ENCODE results near the gene KRTAP2-1. TPM values are rescaled to one million over a fixed set of nuclear protein-coding genes. Genes with fewer than 3 reads are reported as not detected.
"Not testable (repeated sequence)": the region's sequence is repeated elsewhere in the genome, so short reads cannot be mapped to it uniquely, and the experiment has no call there.

Gene KRTAP2-1
- polyA plus RNA-seq, 3 donors from 2014 or later, result not detected

DNA sequence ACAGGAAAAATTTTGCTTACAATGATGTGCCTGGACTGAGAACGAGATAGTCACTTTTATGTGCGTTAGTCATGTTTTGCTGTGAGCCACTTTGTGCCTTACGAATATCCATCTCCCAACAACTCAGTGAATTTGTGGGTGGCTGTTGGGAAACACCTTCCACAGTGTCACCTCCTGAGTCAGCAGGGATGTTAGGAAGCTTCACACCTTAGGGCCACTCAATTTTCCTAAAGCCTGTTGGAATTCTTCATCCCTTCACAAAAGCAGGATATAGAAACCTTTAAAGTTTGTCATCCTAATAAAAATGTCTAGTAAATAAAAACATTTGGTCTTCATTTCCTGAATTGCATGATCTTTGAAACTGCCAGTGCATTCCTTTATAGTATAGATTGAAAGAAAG, 33.9 kb downstream of the KRTAP2-1 start:
- Mint-ChIP-seq H3K4me3 (no peak overlapping the region), H3K9me3 (no peaks in the 10 kb centered on the region), H3K27ac (no peak overlapping the region), H3K27me3 (ENCODE audit: low read depth in 3 of 3) (peaks cover 0 to 13% (median 1%) of the 10 kb centered on the region in 3 donors), H3K4me1 (no peaks in the 10 kb centered on the region), H3K36me3 (no peaks in the 10 kb centered on the region)
- DNase-seq, result no peak

DNA sequence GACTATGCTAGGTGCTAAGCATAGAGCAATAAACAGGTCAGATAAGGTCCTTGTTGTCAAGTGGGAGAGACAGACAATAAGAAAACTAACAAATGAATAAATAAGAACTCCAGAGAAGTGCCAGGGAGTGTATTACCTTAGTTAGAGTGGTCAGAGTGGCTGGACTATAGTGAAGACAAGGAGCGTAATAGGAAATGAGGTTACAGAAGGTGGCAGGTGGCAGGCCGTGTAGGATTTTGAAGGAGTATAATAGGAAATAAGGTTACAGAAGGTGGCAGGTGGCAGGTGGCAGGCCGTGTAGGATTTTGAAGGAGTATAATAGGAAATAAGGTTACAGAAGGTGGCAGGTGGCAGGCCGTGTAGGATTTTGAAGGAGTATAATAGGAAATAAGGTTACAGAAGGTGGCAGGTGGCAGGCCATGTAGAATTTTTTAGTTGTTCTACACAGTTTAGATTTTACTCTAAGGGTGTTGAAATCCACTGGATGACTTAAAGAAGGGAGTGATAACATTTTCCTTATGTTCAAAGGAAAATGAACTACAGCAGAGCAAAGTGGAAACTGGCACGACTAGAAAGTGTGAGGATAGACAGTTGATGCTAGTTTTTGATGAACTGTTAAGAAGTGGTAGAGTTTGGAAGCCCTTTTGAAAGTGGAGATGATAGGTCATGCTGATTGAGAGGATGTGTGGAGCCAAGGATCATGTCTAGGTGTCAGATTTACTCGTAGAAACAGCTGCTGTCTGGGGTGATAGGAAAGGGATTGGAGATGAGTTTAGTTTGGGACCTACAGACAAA, 34.6 kb downstream of the KRTAP2-1 start:
- no peaks in the 10 kb centered on the region for H3K9me3 Mint-ChIP-seq
- H3K27me3 Mint-ChIP-seq (ENCODE audit: low read depth in 3 of 3), result peaks cover 0 to 13% (median 1%) of the 10 kb centered on the region in 3 donors
- no peak for DNase-seq
- H3K27ac Mint-ChIP-seq, result no peak overlapping the region
- H3K36me3 Mint-ChIP-seq, result no peaks in the 10 kb centered on the region
- no peak overlapping the region for H3K4me3 Mint-ChIP-seq
- no peaks in the 10 kb centered on the region for H3K4me1 Mint-ChIP-seq

- Mint-ChIP-seq H3K4me3 (no peak overlapping the region), H3K9me3 (no peaks in the 10 kb centered on the region), H3K4me1 (no peaks in the 10 kb centered on the region), H3K27ac (no peak overlapping the region), H3K27me3 (ENCODE audit: low read depth in 3 of 3) (peaks cover 0 to 7% (median 2%) of the 10 kb centered on the region in 3 donors), H3K36me3 (no peaks in the 10 kb centered on the region)
- no peak for DNase-seq
Observed at GRCh38 chr17:41010441-41010840, 36.7 kb downstream of the KRTAP2-1 start.

DNA sequence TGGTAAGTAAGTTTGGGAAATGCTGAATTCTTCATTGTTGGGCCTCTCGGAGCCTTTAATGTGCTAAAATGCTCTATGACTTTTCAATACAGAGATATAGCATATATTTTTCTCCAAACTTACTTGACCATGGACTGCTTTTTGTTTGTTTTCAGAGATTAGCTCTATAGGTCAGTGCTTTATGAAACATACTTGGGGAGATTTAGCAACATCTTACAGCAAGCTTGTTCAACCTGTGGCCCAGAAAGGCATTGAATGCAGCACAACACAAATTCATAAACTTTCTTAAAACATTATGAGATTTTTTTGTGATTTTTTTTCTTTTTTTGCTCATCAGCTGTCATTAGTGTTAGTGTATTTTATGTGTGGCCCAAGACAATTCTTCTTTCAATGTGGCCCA, 37.2 kb downstream of the KRTAP2-1 start:
- H3K4me1 Mint-ChIP-seq, result no peaks in the 10 kb centered on the region
- H3K27ac Mint-ChIP-seq, result no peak overlapping the region
- no peaks in the 10 kb centered on the region for H3K36me3 Mint-ChIP-seq
- H3K9me3 Mint-ChIP-seq, result no peaks in the 10 kb centered on the region
- H3K4me3 Mint-ChIP-seq, result no peak overlapping the region
- DNase-seq, result no peak
- H3K27me3 Mint-ChIP-seq (ENCODE audit: low read depth in 3 of 3), result peaks cover 0 to 5% (median 2%) of the 10 kb centered on the region in 3 donors

- no peak overlapping the region for H3K27ac Mint-ChIP-seq
- H3K4me1 Mint-ChIP-seq, result no peaks in the 10 kb centered on the region
- no peaks in the 10 kb centered on the region for H3K36me3 Mint-ChIP-seq
- DNase-seq, result no peak
- peaks cover 0 to 2% (median 0%) of the 10 kb centered on the region in 6 donors for H3K9me3 Mint-ChIP-seq
- peaks cover 0 to 2% (median 2%) of the 10 kb centered on the region in 3 donors for H3K27me3 Mint-ChIP-seq (ENCODE audit: low read depth in 3 of 3)
- no peak overlapping the region for H3K4me3 Mint-ChIP-seq
Observed at GRCh38 chr17:41009301-41009760, 37.8 kb downstream of the KRTAP2-1 start.

DNA sequence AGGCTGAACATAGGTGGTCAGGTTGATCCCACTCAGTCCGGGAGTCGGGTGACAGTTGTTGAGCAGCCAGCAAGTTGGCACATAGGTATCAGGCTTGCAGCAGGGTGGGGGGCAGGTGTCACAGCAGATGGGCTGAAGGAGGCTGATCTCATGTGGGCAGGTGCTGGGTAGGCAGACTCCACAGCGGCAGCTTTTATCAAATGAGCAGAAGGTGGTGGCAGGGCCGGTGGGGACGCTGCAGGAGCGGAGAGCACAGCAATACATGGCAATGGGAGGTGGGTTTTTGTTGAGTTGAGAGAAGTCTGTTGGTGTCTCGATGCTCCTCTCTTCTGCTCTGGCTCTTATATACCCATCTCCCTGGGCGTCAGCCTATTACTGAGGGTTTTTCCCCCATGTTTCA, 38.3 kb downstream of the KRTAP2-1 start, which contains the start of gene KRTAP3-1:
Gene KRTAP3-1, minus strand, starts transcription at position 318 of the 400 bp plus-strand sequence. Its CDS starts 54 bp downstream, at position 264.
- H3K27me3 Mint-ChIP-seq (ENCODE audit: low read depth in 3 of 3), result peaks cover 0 to 4% (median 2%) of the 10 kb centered on the region in 3 donors
- H3K36me3 Mint-ChIP-seq, result no peaks in the 10 kb centered on the region
- no peak for DNase-seq
- H3K9me3 Mint-ChIP-seq, result peaks cover 0 to 2% (median 0%) of the 10 kb centered on the region in 6 donors
- no peak within 1 kb of the TSS for H3K27ac Mint-ChIP-seq
- H3K4me3 Mint-ChIP-seq, result no peak within 1 kb of the TSS
- no peaks in the 10 kb centered on the region for H3K4me1 Mint-ChIP-seq

GRCh38 chr17:41004397-41004796, 42.7 kb downstream of the KRTAP2-1 start:
- H3K9me3 Mint-ChIP-seq, result peaks cover 0 to 2% (median 0%) of the 10 kb centered on the region in 6 donors
- no peaks in the 10 kb centered on the region for H3K36me3 Mint-ChIP-seq
- no peak overlapping the region for H3K27ac Mint-ChIP-seq
- no peaks in the 10 kb centered on the region for H3K4me1 Mint-ChIP-seq
- peaks cover 2 to 15% (median 3%) of the 10 kb centered on the region in 3 donors for H3K27me3 Mint-ChIP-seq (ENCODE audit: low read depth in 3 of 3)
- DNase-seq, result no peak
- no peak overlapping the region for H3K4me3 Mint-ChIP-seq

DNA sequence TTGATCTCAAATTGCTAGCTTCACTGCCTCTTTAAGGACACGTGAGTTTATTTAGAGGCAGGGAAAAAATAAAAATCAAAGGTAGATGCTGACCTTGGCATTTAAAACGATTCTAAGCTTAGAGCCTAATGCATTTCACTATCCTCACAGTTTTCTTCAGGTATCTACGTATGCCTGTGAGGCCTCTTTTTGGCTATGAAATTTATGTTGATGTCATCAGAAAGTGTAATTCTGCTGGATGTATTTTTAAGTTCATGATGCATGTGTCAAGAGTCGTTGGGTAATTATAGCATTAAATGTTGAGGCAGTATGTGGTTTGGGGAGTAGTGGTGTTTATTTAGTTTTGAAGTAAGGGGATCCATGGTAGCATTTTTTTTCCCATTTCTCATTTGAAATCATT, 43.2 kb downstream of the KRTAP2-1 start:
- H3K27me3 Mint-ChIP-seq (ENCODE audit: low read depth in 3 of 3), result peaks cover 2 to 17% (median 3%) of the 10 kb centered on the region in 3 donors
- H3K4me1 Mint-ChIP-seq, result no peaks in the 10 kb centered on the region
- no peak for DNase-seq
- H3K36me3 Mint-ChIP-seq, result no peaks in the 10 kb centered on the region
- H3K27ac Mint-ChIP-seq, result no peak overlapping the region
- no peak overlapping the region for H3K4me3 Mint-ChIP-seq
- peaks cover 0 to 5% (median 0%) of the 10 kb centered on the region in 6 donors for H3K9me3 Mint-ChIP-seq

DNA sequence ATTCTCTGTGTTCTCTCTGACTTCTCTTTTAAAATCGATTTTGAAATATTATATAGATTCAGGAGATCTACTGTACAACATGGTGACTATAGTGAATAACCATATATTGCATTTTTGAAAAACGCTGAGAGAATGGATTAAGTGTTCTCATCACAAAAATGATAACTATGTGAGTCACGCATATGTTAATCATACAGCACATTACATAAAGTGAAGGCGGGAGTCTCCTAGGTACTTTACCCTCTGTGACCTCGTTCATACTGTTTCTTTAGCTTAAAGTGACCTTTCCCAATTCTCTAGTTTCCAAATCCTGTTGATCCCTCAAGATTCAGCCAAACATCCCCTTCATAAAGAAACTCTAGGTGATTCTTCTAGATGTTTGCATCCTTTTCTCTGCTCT, 44.3 kb downstream of the KRTAP2-1 start:
- H3K27me3 Mint-ChIP-seq (ENCODE audit: low read depth in 3 of 3), result peaks cover 2 to 20% (median 5%) of the 10 kb centered on the region in 3 donors
- H3K36me3 Mint-ChIP-seq, result no peaks in the 10 kb centered on the region
- no peak overlapping the region for H3K4me3 Mint-ChIP-seq
- DNase-seq, result no peak
- H3K4me1 Mint-ChIP-seq, result no peaks in the 10 kb centered on the region
- no peak overlapping the region for H3K27ac Mint-ChIP-seq
- peaks cover 0 to 8% (median 0%) of the 10 kb centered on the region in 6 donors for H3K9me3 Mint-ChIP-seq

DNA sequence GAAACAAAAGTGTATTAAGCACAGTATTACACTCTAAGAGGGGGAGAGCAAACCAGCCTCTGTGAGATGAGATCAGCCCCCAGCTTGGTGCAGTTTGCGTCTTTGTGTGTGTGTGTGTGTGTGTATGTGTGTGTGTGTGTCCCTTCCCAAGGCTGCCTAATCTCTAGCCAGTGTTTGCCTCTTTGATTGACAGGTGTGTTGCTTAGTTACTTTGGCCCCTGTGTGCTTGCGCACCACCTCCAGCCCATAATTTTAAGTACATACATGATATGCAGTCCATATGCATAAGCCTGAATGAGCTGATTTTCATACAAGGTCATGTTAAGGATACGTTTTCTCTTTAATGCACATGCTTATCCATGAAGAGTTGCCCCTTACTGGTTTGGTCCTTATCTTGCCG, 45.3 kb downstream of the KRTAP2-1 start:
- Mint-ChIP-seq H3K4me3 (no peak overlapping the region), H3K27me3 (ENCODE audit: low read depth in 3 of 3) (peaks cover 2 to 22% (median 8%) of the 10 kb centered on the region in 3 donors)

GRCh38 chr17:40999563-40999962, 47.6 kb downstream of the KRTAP2-1 start, which contains the start of gene KRTAP3-2:
Gene KRTAP3-2, minus strand, starts transcription at chr17:40999906. Its CDS starts 53 bp downstream, at chr17:40999853.
- peaks cover 8 to 28% (median 8%) of the 10 kb centered on the region in 3 donors for H3K27me3 Mint-ChIP-seq (ENCODE audit: low read depth in 3 of 3)
- not testable (repeated sequence) for H3K27ac Mint-ChIP-seq, H3K4me1 Mint-ChIP-seq, H3K9me3 Mint-ChIP-seq, H3K36me3 Mint-ChIP-seq, DNase-seq, H3K4me3 Mint-ChIP-seq

More for the DNA sequence above, 45.3 kb downstream of the KRTAP2-1 start:
- peaks cover 0 to 8% (median 0%) of the 10 kb centered on the region in 6 donors for H3K9me3 Mint-ChIP-seq
- DNase-seq, result no peak
- H3K4me1 Mint-ChIP-seq, result no peaks in the 10 kb centered on the region
- H3K27ac Mint-ChIP-seq, result no peak overlapping the region
- no peaks in the 10 kb centered on the region for H3K36me3 Mint-ChIP-seq

DNA sequence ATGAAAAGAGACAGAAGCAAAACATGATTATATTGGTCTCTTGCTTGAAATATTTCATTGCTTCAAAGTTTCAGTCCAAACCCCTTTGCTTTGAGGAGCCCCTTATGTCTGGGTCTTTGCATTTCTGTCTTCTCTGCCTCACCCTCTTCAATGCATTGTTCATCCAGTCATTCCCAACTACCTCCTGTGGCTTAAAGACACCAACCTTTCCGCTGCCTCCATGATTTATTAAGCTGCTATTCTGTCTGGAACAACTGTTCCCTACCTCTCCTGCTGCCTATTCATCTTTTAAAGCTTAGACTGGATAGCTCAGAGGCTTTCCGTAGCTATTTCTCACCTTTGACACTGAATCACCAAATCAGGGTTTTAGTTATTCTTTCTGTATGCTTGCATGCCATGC, 49.8 kb downstream of the KRTAP2-1 start:
- H3K27ac Mint-ChIP-seq, result no peak overlapping the region
- H3K27me3 Mint-ChIP-seq (ENCODE audit: low read depth in 3 of 3), result peaks cover 8 to 26% (median 18%) of the 10 kb centered on the region in 3 donors
- H3K36me3 Mint-ChIP-seq, result no peaks in the 10 kb centered on the region
- DNase-seq, result no peak
- H3K9me3 Mint-ChIP-seq, result peaks cover 0 to 5% (median 0%) of the 10 kb centered on the region in 6 donors
- no peak overlapping the region for H3K4me3 Mint-ChIP-seq
- H3K4me1 Mint-ChIP-seq, result no peaks in the 10 kb centered on the region

- DNase-seq, result no peak
- Mint-ChIP-seq H3K36me3 (no peaks in the 10 kb centered on the region), H3K4me3 (no peak overlapping the region), H3K27ac (no peak overlapping the region), H3K4me1 (no peaks in the 10 kb centered on the region), H3K9me3 (peaks cover 0 to 5% (median 0%) of the 10 kb centered on the region in 6 donors), H3K27me3 (ENCODE audit: low read depth in 3 of 3) (peaks cover 8 to 25% (median 18%) of the 10 kb centered on the region in 3 donors)
Observed at GRCh38 chr17:40996829-40997228, 50.3 kb downstream of the KRTAP2-1 start.
